Esophagus muscularis mucosa (tissue), 3 donors: Measurements from ENCODE around the gene OGDH.

Source experiments
- POLR2AphosphoS5 ChIP-seq, 2 donors: sonication (generic); formaldehyde crosslinking; IDR thresholded peaks; one replicate each; pipeline ENCODE4 v1.6.1; 2017; ENCODE audit warnings: antibody characterized with exemption in 2 of 2
- TF ChIP-seq, protein P1 (sequence below), 3 experiments: fragments of 200-600 bp in 2 of 3; fragments of 450-650 bp in 1 of 3; sonication (generic) in 2 of 3; IDR thresholded peaks; one replicate each; pipeline ENCODE4 v1.5.1; 2017 to 2019; ENCODE audit warnings: antibody characterized with exemption in 3 of 3, mild to moderate bottlenecking in 2 of 3, moderate library complexity in 1 of 3

- TF ChIP-seq, protein P1, sequence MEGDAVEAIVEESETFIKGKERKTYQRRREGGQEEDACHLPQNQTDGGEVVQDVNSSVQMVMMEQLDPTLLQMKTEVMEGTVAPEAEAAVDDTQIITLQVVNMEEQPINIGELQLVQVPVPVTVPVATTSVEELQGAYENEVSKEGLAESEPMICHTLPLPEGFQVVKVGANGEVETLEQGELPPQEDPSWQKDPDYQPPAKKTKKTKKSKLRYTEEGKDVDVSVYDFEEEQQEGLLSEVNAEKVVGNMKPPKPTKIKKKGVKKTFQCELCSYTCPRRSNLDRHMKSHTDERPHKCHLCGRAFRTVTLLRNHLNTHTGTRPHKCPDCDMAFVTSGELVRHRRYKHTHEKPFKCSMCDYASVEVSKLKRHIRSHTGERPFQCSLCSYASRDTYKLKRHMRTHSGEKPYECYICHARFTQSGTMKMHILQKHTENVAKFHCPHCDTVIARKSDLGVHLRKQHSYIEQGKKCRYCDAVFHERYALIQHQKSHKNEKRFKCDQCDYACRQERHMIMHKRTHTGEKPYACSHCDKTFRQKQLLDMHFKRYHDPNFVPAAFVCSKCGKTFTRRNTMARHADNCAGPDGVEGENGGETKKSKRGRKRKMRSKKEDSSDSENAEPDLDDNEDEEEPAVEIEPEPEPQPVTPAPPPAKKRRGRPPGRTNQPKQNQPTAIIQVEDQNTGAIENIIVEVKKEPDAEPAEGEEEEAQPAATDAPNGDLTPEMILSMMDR (IDR thresholded peaks at IDR 0.05): no peak
- TF ChIP-seq POLR2AphosphoS5 (IDR thresholded peaks at IDR 0.05): no peak
These were observed 144.6 kb downstream of the OGDH start for GRCh38 chr7:44750921-44751571.
